PFSK-1 (cell line): Measurements from ENCODE around the gene HACL1.

Experiments
- POLR2AphosphoS5 ChIP-seq: IDR thresholded peaks from 2 replicates; pipeline ENCODE4 v1.6.1; 2012; ENCODE audit warnings: low read depth, mild to moderate bottlenecking, control low read depth, low read length, moderate library complexity
- TAF1 ChIP-seq: IDR thresholded peaks from 2 replicates; pipeline ENCODE4 v1.6.1; 2012; ENCODE audit warnings: low read length, control low read depth, borderline replicate concordance; ENCODE audit not compliant: insufficient read depth
- TF ChIP-seq, protein P1 (sequence below), 2 experiments: IDR thresholded peaks; 2 replicates each; pipeline versions ENCODE4 v1.6.1 to v1.8.0; 2011 to 2012; ENCODE audit warnings: low read depth in 2 of 2, low read length in 2 of 2, control low read depth in 1 of 2, inconsistent platforms in 1 of 2, mild to moderate bottlenecking in 1 of 2, moderate library complexity in 1 of 2; ENCODE audit not compliant: insufficient read depth in 1 of 2

DNA sequence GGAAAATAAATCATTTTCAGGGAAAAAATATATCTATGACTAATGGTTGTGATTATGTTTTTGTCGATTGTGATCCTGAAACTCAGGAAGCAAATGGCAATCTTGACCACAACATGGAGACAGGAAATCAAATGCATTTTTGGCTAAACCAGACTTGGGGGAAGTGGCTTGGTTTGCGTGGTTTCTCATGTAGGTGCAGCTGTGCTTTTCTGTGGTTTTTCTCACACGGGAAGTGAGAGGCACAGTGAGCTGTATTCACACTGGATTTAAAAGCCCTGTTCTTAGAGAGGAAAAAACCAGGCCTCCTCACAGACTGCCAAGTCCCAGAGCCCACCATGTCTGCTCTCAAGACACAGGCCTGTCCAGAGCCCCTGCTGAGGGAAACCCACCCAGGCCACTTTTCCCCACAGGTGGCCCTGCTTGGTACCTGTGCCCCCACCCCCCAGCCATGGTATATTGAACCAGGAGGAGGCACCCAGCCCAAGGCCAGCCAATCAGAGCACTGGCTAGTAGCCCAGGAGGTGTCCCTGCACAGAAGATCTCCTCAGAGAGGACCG lies 46.3 kb upstream of the HACL1 start:
- TF ChIP-seq POLR2AphosphoS5 = no peak
- TF ChIP-seq TAF1 = no peak
- TF ChIP-seq, protein P1, sequence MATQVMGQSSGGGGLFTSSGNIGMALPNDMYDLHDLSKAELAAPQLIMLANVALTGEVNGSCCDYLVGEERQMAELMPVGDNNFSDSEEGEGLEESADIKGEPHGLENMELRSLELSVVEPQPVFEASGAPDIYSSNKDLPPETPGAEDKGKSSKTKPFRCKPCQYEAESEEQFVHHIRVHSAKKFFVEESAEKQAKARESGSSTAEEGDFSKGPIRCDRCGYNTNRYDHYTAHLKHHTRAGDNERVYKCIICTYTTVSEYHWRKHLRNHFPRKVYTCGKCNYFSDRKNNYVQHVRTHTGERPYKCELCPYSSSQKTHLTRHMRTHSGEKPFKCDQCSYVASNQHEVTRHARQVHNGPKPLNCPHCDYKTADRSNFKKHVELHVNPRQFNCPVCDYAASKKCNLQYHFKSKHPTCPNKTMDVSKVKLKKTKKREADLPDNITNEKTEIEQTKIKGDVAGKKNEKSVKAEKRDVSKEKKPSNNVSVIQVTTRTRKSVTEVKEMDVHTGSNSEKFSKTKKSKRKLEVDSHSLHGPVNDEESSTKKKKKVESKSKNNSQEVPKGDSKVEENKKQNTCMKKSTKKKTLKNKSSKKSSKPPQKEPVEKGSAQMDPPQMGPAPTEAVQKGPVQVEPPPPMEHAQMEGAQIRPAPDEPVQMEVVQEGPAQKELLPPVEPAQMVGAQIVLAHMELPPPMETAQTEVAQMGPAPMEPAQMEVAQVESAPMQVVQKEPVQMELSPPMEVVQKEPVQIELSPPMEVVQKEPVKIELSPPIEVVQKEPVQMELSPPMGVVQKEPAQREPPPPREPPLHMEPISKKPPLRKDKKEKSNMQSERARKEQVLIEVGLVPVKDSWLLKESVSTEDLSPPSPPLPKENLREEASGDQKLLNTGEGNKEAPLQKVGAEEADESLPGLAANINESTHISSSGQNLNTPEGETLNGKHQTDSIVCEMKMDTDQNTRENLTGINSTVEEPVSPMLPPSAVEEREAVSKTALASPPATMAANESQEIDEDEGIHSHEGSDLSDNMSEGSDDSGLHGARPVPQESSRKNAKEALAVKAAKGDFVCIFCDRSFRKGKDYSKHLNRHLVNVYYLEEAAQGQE (IDR thresholded peaks at IDR 0.05; ENCODE audit: insufficient read depth in 1 of 2, low read depth in 2 of 2, low read length in 2 of 2) = no peak
